ENCODE measurements around the gene OR6K2. TPM values are rescaled to one million over a fixed set of nuclear protein-coding genes. Genes with fewer than 3 reads are reported as not detected.

Gene OR6K2
- total RNA-seq, 1 donor from 2014 or later, result not detected

- ATAC-seq, result no peak
- TF ChIP-seq CTCF (IDR thresholded peaks at IDR 0.05), result no peak
- no peaks in the 10 kb centered on the region for H3K9me3 ChIP-seq
- no peaks in the 10 kb centered on the region for H3K36me3 ChIP-seq
- no peaks in the 10 kb centered on the region for H3K27me3 ChIP-seq (ENCODE audit: low read depth)
- H3K4me1 ChIP-seq, result no peaks in the 10 kb centered on the region
- H3K27ac ChIP-seq, result no peak overlapping the region
- no peak overlapping the region for H3K4me3 ChIP-seq
- DNase-seq, result no peak
- intact Hi-C loops (cut with DNase I), result no loop called here
These were observed 15.9 kb upstream of the OR6K2 start for GRCh38 chr1:158716335-158716734.

- intact Hi-C loops (cut with DNase I), result no loop called here
- Histone ChIP-seq H3K9me3 (no peaks in the 10 kb centered on the region), H3K36me3 (no peaks in the 10 kb centered on the region), H3K4me3 (no peak overlapping the region), H3K27ac (no peak overlapping the region), H3K4me1 (no peaks in the 10 kb centered on the region), H3K27me3 (ENCODE audit: low read depth) (no peaks in the 10 kb centered on the region)
- ATAC-seq (no peak), DNase-seq (no peak)
- no peak for TF ChIP-seq CTCF (IDR thresholded peaks at IDR 0.05)
These were observed 14.3 kb upstream of the OR6K2 start for GRCh38 chr1:158714754-158715153.

- TF ChIP-seq CTCF (IDR thresholded peaks at IDR 0.05), result no peak
- ATAC-seq, result no peak
- intact Hi-C loops (cut with DNase I), result no loop called here
These were observed 10.6 kb upstream of the OR6K2 start for GRCh38 chr1:158711098-158711497.

GRCh38 chr1:158706096-158706495 lies 5.6 kb upstream of the OR6K2 start:
- ATAC-seq (no peak), DNase-seq (no peak)
- H3K4me1 ChIP-seq, result no peaks in the 10 kb centered on the region
- no peak overlapping the region for H3K4me3 ChIP-seq
- no peak overlapping the region for H3K27ac ChIP-seq
- no peaks in the 10 kb centered on the region for H3K27me3 ChIP-seq (ENCODE audit: low read depth)
- H3K9me3 ChIP-seq, result no peaks in the 10 kb centered on the region
- H3K36me3 ChIP-seq, result no peaks in the 10 kb centered on the region
- intact Hi-C loops (cut with DNase I), result no loop called here
- no peak for TF ChIP-seq CTCF (IDR thresholded peaks at IDR 0.05)

More at GRCh38 chr1:158711098-158711497, 10.6 kb upstream of the OR6K2 start:
- DNase-seq, result no peak
- Histone ChIP-seq H3K27ac (no peak overlapping the region), H3K27me3 (ENCODE audit: low read depth) (no peaks in the 10 kb centered on the region), H3K4me1 (no peaks in the 10 kb centered on the region), H3K36me3 (no peaks in the 10 kb centered on the region), H3K4me3 (no peak overlapping the region), H3K9me3 (no peaks in the 10 kb centered on the region)

- H3K4me3 ChIP-seq, result no peak overlapping the region
- ATAC-seq (no peak), DNase-seq (no peak)
- H3K4me1 ChIP-seq, result no peaks in the 10 kb centered on the region
- no peak overlapping the region for H3K27ac ChIP-seq
- H3K9me3 ChIP-seq, result no peaks in the 10 kb centered on the region
- no peak for TF ChIP-seq CTCF (IDR thresholded peaks at IDR 0.05)
- intact Hi-C loops (cut with DNase I), result no loop called here
- H3K27me3 ChIP-seq (ENCODE audit: low read depth), result no peaks in the 10 kb centered on the region
- no peaks in the 10 kb centered on the region for H3K36me3 ChIP-seq
These were observed 5.9 kb downstream of the OR6K2 start for GRCh38 chr1:158694596-158694995.

GRCh38 chr1:158692356-158692755 lies 8.1 kb downstream of the OR6K2 start:
- DNase-seq (no peak), ATAC-seq (no peak)
- no peaks in the 10 kb centered on the region for H3K4me1 ChIP-seq
- intact Hi-C loops (cut with DNase I), result no loop called here
- H3K9me3 ChIP-seq, result no peaks in the 10 kb centered on the region
- no peak overlapping the region for H3K27ac ChIP-seq
- TF ChIP-seq CTCF (IDR thresholded peaks at IDR 0.05), result no peak
- H3K27me3 ChIP-seq (ENCODE audit: low read depth), result no peaks in the 10 kb centered on the region
- no peak overlapping the region for H3K4me3 ChIP-seq
- no peaks in the 10 kb centered on the region for H3K36me3 ChIP-seq

Measured in lower lobe of right lung (tissue), 2 donors.